Activated CD4-positive, alpha-beta T cell treated with anti-CD3 and anti-CD28 coated beads, Interleukin-2, Interleukin-6, amounts not matched to agents 100 ng/mL and 50 ng/mL, durations not matched to agents 16 hours and 8 hours (primary cell): Measurements from ENCODE around the gene RARB.

ENCODE experiments used
- DNase-seq: peaks from one replicate; pipeline ENCODE4 v3.0.0-alpha.2; 2020

The RARB gene

GRCh38 chr3:25423780-25424588, 4.1 kb upstream of the RARB start:
- no peak for DNase-seq

GRCh38 chr3:25424614-25425013, 3.4 kb upstream of the RARB start:
- no peak for DNase-seq

GRCh38 chr3:25426408-25426807, 1.7 kb upstream of the RARB start:
- DNase-seq, result no peak

GRCh38 chr3:25427155-25427554, 908 bp upstream of the RARB start:
- no peak for DNase-seq

- DNase-seq, result no peak
Measured at GRCh38 chr3:25427563-25427941, 511 bp upstream of the RARB start.

- no peak for DNase-seq
Measured at GRCh38 chr3:25428789-25429335, 799 bp downstream of the RARB start.

- no peak for DNase-seq
Measured at GRCh38 chr3:25429361-25430286, 1.6 kb downstream of the RARB start.

GRCh38 chr3:25430287-25430934, 2.3 kb downstream of the RARB start:
- DNase-seq, result no peak

GRCh38 chr3:25430935-25431770, 3.1 kb downstream of the RARB start:
- DNase-seq, result no peak

GRCh38 chr3:25432176-25432720, 4.2 kb downstream of the RARB start:
- no peak for DNase-seq

- no peak for DNase-seq
Measured at GRCh38 chr3:25433106-25433505, 5.0 kb downstream of the RARB start.

GRCh38 chr3:25433868-25434267, 5.8 kb downstream of the RARB start:
- no peak for DNase-seq

- no peak for DNase-seq
Measured at GRCh38 chr3:25437953-25438352, 9.9 kb downstream of the RARB start.

- DNase-seq, result no peak
Measured at GRCh38 chr3:25438791-25439555, 10.9 kb downstream of the RARB start.

- DNase-seq, result peak; percentile 23
Measured at GRCh38 chr3:25441234-25441856, 13.3 kb downstream of the RARB start.

- no peak for DNase-seq
Measured at GRCh38 chr3:25442486-25442885, 14.4 kb downstream of the RARB start.

- DNase-seq, result no peak
Measured at GRCh38 chr3:25444273-25444672, 16.2 kb downstream of the RARB start.

GRCh38 chr3:25445731-25446130, 17.7 kb downstream of the RARB start:
- DNase-seq, result no peak

- no peak for DNase-seq
Measured at GRCh38 chr3:25447285-25447684, 19.2 kb downstream of the RARB start.

- no peak for DNase-seq
Measured at GRCh38 chr3:25447925-25448324, 19.9 kb downstream of the RARB start.
